Amniotic stem cell (primary cell): ENCODE measurements around the gene CUX1.
"Not testable (repeated sequence)": the region's sequence is repeated elsewhere in the genome, so short reads cannot be mapped to it uniquely, and the experiment has no call there.

Experiments
- DNase-seq: peaks from one replicate; lab custom pipeline; 2025; lab: John Stamatoyannopoulos, UW

CUX1 gene

DNA sequence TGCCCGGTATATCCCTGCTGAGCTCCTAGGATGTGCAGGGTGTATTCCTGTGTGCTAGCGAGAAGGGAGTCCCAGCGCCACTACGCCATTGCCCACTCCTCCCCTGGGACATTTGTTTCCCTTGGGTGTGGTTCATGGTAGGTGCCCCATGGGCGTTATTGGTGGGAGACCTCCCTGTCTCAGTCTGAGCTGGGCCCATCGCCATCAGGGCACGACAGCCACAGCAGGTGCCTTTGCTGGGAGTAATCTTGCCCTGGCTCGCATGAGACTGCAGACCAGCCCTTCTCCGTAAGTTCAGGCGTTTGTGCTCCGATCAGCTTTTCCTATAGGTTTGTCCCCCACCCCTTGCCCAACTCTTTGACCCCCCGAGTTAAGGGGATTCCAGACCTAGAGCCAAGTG, 332.0 kb downstream of the CUX1 start:
- no peak for DNase-seq

DNA sequence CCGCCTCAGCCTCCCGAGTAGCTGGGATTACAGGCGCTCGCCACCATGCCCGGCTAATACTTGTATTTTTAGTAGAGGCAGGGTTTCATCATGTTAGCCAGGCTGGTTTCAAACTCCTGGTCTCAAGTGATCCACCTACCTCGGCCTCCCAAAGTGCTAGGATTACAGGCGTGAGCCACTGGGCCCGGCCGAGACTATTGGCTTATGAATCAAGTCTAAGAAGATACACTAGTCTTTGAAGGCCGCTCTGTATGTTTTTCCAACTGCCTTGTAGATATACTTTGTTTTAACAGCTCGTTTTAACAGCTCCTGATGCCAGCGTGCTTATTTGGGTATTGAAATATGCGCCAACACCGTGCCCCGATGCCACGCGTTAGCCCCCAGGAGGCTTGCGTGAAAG, 332.8 kb downstream of the CUX1 start:
- no peak for DNase-seq

DNA sequence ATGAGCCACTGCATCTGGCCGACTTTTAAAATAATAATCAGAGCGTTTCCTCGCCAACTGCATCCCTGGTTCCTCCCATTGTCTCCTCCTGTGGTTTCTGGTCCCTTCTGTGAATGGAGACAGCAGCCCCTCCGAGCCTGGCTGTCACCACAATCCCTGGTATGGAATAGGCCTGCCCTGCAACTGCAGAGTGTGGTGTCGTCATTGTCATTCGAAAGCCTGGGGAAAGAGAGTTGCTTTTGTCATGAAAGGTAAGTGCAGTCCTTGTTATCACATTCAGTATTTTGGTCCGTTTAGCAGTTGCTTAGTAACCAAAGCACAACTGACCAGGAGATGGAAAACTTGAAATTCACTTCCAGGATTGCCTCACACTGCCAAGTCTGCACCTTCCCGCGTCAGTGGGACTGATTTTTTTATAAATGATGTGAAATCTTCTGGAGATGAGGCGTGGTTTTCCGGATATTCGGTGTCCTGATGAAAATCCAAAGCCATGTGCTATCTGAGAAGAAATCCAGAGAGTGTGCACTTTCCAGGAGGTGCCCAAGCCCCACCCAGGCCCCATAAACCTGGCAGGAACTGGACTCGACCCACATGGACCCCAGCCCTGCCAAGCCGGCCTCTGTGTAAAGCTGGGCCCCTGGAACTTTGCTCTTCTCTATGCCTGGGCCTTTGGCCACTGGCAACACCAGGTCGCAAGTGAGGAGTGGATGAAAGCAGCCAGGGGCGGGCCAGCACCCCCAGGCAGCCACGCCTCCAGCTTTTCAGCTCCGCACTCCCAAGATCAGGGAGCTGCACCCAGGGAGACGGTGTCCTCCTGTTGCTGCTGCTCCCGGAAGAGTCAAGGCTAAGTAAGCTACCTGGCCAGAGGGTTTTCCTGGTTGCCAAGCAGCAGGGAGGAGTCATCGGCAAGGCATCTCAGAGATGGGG, 335.5 kb downstream of the CUX1 start:
- DNase-seq, result no peak

DNA sequence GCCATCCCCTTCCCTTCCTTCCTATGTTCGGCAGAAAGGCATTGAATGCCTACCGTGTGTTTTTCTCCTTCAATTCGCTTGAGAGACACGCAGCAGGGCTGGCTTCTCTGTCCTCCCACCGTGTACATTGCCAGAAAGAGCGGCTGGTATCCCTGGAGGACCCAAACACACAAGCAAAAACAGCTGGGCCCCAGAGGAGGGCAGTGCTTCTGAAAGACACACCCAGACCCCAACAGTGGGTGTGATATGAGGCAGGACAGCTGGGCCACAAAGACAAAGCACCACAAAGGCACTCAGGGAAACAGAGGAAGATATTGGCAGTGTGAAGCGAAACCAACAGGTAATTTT, 336.1 kb downstream of the CUX1 start:
- DNase-seq, result no peak

DNA sequence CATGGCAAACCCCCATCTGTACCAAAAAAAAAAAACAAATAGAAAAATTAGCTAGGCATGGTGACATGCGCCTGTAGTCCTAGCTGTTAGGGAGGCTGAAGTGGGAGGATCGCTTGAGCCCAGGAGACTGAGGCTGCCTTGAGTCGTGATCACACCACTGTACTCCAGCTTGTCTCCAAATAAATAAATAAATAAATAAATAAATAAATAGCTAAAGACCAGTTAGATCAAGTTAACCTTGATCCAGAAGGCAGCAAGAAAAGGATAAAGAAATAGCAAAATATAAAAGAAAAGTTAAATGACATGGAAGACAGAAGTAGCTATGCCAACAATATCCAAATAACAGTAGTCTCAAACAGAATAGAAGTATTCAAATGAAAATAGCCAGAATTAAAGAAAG, 337.0 kb downstream of the CUX1 start:
- DNase-seq, result no peak

DNA sequence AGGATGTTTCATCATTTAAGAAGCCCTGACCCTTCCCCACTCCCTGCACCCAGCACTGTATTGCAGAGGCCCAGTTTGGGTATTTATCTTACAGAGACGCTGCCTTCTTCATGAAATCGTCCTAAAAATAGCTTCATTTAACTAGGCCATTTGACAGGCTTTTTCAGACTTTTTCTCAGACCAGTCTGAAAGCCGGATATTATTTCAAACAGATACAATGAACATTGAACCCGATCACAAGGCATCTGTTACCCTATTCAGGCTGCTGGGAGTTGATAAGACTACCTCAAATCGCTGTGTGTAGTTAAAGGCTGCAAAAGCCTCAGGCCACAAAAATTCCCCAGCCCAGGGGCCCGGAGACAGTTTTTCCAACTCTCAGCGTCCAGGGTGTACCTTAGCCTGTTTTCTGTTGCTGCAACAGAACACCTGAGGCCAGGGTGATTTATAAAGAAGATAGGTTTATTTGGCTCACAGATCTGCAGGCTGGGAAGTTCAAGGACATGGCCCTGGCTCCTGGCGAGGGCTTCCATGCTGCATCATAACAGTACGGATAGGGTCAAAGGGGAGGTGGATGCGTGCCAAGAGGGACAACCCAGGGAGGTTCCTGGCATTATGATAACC, 338.5 kb downstream of the CUX1 start:
- DNase-seq, result no peak

DNA sequence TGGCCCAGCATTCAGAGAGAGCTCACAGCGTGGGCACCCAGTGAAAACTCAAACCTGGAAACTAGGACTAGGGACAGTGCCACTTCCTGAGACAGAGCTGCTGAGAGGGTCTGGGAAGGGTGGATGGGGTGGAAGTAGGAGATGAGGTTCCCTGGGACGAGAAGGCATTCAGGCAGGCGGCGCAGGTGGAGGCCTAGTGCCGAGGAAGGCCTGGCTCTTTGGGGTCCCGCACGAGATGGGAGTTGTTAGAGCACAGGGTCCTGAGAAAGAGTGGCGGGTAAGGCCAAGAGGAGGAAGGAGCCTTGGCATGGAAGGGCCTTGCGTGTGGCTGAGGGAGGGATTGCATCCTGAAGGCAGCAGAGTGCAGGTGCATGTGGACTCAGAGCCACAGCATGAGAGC, 339.4 kb downstream of the CUX1 start:
- DNase-seq, result no peak

DNA sequence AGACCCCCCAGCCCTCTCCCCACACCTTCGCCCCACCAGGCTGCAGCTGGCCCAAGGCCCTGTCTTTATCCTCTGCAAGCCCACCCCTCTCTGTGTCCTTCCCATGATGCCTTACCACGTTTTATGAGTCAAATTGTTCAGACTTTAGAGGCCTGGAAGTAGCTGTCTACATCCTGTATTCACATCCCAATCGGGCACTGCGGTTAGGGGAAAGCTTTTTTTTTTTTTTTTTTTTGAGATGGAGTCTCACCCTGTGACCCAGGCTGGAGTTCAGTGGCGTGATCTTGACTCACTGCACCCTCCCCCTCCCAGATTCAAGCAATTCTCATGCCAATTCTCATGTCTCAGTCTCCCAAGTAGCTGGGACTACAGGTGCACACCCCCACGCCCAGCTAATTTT, 347.7 kb downstream of the CUX1 start:
- no peak for DNase-seq

DNA sequence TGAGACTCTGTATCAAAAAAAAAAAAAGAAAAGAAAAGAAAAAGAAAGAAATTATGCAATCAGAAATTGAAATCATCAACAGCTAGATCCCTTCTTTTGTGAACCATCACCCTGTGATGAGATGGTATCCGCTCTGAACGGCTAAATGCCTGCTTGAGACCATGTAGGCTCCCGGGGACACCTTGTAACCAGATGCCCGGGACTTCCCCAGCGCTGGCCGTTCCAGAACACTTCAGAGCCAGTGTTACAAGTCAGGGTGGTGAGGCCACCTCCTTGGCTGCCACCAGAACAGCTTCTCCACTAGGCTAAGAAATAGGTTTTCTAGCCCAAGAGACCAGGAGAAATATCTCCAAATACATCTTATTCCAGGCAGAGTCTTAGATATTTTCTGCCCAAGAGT, 349.8 kb downstream of the CUX1 start:
- DNase-seq, result no peak

DNA sequence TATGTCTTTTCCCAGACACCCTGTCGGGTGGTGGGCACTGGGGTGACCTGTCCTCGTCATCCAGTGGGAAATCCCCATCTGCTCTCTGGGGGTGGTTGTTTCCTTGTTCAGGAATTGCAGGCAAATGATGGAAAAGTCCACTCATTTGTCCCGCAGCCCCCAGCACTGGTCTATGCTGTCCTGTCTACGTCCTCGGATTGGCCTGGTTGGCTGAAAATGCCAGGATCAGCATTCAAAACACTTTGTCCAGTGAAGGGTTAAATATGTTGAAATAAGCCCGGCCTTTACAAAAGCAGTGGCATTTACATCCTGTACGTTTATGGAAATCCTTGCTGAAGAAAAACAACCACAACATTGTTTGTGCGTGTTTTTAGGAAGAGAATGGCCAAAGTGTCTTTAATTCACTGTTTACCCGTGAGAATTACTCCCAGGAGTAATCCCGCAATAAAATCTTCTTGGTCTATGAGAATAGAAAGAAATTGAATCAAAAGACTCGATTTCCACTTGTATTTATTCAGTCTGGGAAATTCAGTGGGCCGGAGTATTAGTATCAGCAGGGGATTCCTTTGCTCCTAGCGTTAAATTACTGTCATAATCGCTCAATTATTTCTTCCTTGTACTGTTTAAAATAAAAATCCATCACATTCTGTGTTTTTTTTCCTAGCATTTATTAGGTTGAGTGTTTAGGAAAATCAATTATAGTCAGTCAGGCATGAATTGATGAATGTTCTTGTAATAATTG, 352.4 kb downstream of the CUX1 start:
- DNase-seq, result no peak

DNA sequence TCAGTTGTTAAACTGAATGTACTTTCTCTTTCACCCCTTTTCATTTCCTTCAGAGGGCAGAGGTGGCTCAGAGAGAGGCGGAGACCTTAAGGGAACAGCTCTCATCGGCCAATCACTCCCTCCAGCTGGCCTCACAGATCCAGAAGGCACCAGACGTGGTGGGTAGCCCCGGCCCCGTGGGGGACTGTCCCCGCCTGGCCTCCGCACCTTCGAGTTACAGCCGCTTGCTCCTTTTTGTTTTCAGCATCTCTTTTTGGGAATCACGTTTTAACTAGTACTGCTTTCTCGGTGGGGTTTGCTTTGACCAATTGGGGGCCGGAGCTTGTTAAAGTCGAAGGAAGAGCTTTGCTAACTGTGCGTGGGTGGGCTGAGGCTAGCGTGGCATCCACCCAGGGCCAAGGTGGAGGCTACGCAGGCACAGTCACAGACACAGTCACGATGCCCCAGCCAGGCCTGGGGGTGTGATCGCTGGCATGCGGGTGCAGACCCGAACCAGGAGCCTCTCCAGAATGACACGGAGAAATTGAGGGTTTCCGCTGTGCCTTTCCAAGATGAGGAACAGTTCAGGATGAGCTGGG, 353.1 kb downstream of the CUX1 start:
- DNase-seq, result no peak

DNA sequence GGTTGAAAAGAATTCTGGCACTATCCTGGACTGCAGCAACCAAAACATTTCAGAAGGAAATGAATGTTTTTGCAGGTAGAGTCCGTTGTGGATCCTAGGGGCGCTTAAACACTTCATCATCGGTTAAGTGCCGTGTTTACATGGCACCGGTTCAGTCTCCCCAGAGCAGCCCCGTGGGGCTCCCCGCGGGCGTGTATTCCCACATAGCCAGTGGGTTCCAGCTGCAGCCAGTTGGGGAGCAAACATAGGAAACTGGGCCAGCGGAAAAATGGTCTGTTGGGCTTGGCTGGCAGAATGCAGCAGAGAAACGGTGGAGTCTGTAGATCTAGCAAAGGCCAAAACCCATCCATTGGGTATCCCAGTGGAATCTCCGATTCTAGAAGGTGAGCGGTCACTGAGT, 356.2 kb downstream of the CUX1 start:
- DNase-seq, result no peak

DNA sequence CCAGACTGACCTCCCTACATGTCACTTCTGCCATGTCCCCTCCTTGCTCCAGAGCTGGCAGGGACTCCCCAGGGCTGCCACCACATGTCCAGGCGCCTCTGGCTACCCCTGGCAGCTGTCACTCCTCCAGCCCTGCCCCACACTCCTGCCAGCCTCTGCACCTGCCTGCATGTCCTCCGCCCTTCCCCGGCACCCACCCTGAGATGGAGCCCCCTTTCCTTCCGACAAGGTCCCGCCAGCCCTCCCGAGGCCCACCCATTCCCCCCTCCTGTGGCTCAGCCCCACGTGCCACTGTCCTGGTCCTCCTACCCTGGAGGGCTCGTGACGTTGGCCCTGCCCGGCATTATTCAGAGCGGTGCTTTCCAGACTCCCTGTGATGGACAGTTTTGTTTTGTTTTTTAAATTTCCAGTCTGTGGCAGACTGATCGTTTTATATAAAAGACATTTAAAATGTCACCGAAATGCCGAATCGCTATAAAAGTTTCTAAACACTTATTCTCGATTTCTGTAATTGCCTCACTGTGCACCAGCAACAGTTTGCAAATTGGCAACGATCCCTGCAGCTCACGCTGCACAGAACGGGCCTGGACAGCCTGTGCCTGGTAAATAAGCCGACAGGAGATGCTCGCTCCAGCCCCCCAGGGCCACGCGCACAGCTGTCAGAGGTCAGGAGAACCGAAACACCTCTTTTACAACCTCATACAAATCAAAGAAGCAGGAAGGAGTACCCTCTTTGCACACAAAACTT, 358.2 kb downstream of the CUX1 start:
- DNase-seq, result no peak

DNA sequence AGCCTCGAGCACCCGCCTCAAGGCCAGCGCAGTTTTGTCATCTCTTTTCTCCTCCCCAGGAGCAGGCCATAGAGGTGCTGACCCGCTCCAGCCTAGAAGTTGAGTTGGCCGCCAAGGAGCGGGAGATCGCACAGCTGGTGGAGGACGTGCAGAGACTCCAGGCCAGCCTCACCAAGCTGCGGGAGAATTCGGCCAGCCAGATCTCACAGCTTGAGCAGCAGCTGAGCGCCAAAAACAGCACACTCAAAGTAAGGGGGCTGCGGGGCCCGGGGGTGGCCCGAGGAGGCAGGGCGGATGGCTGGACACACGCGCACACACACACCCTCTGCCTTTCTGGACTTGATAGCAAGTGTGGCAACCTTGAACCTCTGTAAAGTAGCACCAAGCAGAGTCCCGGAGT, 361.0 kb downstream of the CUX1 start:
- DNase-seq, result no peak

DNA sequence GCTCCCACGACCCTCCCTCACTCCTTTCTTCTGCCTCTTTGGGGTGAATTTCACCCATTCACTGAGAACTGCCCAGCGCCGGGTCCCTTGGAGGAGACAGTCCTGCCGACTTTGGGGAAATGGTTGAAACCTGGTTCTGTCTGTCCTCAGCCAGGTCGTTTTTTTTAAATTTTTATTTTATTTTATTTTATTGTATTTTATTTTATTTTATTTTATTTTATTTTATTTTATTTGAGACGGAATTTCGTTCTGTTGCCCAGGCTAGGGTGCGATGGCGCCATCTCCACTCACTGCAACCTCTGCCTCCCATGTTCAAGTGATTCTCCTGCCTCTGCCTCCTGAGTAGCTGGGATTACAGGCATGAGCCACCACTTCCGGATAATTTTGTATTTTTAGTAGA, 363.3 kb downstream of the CUX1 start:
- no peak for DNase-seq

DNA sequence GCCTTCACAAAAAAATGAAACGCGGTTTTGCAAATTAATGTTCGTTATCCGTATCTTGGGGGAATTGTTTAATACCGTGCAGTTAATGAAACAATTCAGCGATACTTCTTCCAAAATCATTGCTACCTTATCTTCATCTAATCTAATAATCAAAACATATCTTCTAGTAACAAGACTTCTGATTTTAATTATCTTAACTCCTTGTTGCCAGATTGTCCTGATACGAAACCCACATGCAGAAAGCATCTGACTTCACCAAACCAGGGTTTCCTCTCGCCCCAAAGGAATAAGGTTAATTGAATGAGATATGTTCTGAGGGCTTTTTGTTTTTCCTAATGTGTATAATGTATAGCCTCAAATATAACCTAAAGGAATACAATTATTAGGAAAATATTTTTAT, 364.1 kb downstream of the CUX1 start:
- DNase-seq, result no peak

DNA sequence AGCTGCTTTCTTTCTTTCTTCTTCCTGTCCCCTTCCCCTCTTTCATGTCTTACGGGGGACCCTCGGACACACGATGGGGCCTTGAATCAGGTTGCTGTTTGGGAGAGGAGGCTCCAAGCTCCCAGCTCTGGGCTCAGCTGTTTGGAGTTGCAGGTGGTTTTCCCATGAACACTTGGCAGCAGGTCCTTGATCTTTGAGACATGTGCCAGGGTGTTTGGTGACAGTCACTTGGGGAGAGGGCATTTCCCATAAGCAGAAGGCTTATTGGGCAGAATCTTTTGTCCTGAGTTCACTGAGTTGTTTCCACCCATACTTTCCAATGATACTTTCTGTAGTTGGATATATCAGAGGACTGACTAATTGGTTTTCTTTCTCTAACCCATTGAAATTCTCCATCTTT, 364.6 kb downstream of the CUX1 start:
- DNase-seq, result no peak

DNA sequence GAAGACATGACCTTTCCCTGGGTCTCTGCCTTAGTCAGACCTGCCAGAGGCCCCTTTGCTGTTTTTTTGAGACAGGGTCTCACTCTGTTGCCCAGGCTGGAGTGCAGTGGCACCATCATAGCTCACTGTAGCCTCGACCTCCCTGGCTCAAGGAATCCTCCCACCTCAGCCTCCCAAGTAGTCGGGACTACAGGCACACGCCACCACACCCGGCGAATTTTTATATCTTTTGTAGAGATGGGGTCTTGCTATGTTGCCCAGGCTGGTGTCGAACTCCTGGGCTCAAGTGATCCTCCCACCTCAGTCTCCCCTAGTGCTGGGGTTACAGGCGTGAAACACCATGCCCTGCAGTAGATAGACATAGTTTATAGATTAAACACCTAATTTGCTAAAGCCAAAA, 366.4 kb downstream of the CUX1 start:
- DNase-seq, result not testable (repeated sequence)

DNA sequence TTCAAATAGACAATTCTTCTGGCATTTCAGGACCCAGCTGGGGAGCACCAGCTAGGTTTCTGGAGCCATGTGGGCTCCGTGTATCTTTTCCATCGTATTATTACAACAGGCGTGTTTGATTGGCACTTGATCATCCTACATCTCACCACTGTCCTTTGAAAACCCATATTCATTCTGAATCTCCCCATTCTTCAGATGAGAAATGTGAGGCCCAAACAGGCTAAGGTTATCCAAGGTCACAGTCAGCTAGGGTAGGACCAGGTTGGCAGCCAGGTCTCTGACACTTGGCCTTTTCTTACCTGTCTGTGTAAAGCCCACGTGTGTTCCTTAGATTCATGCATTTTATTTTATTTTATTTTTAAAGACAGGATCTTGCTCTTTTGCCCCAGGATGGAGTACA, 366.9 kb downstream of the CUX1 start:
- no peak for DNase-seq

DNA sequence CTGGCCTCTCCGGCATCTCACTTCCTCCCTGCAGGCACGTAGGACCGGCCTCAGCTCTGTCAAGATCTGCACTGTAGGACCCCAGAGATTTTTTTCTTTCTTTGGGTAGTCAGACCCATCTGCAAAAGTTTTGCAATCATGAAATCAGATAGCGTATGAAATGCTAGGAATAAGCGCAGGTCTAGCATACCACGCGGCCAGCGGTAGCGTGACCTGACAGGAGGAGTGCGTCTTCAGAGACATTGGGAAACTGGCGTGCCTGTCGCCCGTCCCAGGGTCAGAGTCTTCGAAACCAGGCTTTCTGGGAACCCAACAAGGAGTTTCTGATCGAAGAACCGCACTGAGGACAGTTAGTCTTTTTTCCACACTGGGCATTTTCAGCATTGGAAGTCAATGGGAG, 368.4 kb downstream of the CUX1 start:
- no peak for DNase-seq

DNA sequence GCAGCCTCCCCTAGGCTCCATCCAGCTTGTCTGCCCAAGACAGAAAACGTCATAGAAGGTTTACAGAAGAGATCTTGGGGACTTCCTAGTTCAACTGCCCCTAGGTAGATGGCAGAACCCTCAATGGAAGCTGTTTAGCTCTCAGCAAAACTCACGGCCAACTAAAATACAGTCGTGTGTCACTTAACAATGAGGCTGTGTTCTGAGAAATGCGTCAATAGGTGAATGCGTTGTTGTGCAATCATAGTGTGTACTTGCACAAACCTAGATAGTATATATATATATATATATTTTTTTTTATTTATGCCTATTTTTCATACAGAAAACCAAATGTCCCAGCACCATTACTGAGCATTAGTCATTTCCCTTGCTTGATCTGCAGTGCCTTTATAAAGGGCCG, 368.9 kb downstream of the CUX1 start:
- no peak for DNase-seq

DNA sequence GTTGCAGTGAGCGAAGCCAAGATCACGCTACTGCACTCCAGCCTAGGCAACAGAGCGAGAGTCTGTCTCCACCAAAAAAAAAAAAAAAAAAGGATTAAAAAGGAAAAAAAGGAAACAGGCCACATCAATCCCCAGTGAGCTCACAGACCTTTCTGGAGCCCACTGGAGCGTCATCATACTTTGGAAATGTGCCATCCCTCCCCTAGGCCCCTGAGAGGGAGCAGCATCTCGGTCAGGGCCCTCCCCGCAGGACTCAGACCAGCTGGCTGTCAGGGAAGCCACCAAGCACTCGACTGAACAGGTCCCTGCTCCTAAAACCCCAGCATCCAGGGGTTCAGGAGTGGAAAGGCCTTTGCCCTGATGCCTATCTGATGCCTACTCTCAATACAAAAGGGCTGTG, 371.3 kb downstream of the CUX1 start:
- DNase-seq, result no peak
